Sigmoid colon (tissue), 4 donors: Measurements from ENCODE around the gene SIRPA.

Experiments
- POLR2AphosphoS5 ChIP-seq, 4 donors: sonication (generic); formaldehyde crosslinking; IDR thresholded peaks; one replicate each; pipeline ENCODE4 v1.6.1; 2017; ENCODE audit warnings: antibody characterized with exemption in 4 of 4
- TF ChIP-seq, protein P1 (sequence below), 4 experiments: fragments of 450-650 bp in 3 of 4; fragments of 200-600 bp in 1 of 4; IDR thresholded peaks; one replicate each; pipeline ENCODE4 v1.5.1; 2016 to 2019; ENCODE audit warnings: antibody characterized with exemption in 4 of 4, mild to moderate bottlenecking in 3 of 4, moderate library complexity in 2 of 4

DNA sequence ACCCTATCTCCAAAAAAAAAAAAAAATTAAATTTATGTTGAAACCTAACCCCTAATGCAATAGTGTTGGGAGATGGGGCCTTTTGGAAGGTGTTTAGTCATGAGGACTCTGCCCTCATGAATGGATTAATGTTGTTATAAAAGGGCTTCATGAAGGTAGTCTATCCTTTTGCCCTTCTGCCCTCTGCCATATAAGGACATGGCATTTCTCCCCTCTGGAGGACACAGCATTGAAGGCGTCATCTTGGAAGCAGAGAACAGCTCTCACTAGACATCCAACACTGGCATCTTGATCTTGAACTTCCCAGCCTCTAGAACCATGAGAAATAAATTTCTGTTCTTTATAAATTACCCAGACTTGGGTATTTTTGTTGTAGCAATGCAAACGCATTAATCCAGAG, 63.2 kb downstream of the SIRPA start:
- TF ChIP-seq POLR2AphosphoS5 (IDR thresholded peaks at IDR 0.05): no peak
- TF ChIP-seq, protein P1, sequence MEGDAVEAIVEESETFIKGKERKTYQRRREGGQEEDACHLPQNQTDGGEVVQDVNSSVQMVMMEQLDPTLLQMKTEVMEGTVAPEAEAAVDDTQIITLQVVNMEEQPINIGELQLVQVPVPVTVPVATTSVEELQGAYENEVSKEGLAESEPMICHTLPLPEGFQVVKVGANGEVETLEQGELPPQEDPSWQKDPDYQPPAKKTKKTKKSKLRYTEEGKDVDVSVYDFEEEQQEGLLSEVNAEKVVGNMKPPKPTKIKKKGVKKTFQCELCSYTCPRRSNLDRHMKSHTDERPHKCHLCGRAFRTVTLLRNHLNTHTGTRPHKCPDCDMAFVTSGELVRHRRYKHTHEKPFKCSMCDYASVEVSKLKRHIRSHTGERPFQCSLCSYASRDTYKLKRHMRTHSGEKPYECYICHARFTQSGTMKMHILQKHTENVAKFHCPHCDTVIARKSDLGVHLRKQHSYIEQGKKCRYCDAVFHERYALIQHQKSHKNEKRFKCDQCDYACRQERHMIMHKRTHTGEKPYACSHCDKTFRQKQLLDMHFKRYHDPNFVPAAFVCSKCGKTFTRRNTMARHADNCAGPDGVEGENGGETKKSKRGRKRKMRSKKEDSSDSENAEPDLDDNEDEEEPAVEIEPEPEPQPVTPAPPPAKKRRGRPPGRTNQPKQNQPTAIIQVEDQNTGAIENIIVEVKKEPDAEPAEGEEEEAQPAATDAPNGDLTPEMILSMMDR (IDR thresholded peaks at IDR 0.05): no peak
